K562 (cell line): ENCODE data around the gene AQP1. TPM values are rescaled to one million over a fixed set of nuclear protein-coding genes. Genes with fewer than 3 reads are reported as not detected.

Source experiments
- ATAC-seq: fragments of 200-7000 bp; cut with Tn5 transposase; 3 replicates; pipeline ENCODE4 v1.9.1; 2020; ENCODE audit warnings: moderate library complexity
- BruUV-seq: library from RNA; stranded (reverse); fragments of 400-500 nt; replicated peaks from 2 replicates; lab custom pipeline; 2021; lab: Mats Ljungman, UMichigan
- CTCF ChIA-PET: fragments of 300-600 bp; formaldehyde crosslinking; extraction: SDS; loops from one replicate; lab custom pipeline; 2021; ENCODE audit warnings: low intra/inter-chr PET ratio; lab: Yijun Ruan, JAX
- POLR2A ChIA-PET: fragments of 300-600, 350-650 bp; sonication (Branson Sonifier 250); formaldehyde crosslinking; extraction: SDS; loops from one replicate; lab custom pipeline; 2021; ENCODE audit warnings: antibody characterized with exemption, inconsistent platforms; lab: Yijun Ruan, JAX
- DNase-seq, 4 experiments: peaks; one replicate each; pipeline versions ENCODE4 v3.0.0 to v3.0.0-alpha.2; 2011 to 2018; ENCODE audit warnings: low spot score in 3 of 4, mixed read lengths in 3 of 4; ENCODE audit errors: extremely low read depth in 1 of 4
- FAIRE-seq: peaks from 2 replicates; lab custom pipeline; 2011; peaks lifted over from hg19 to GRCh38; lab: Jason Lieb, UNC
- H2AFZ ChIP-seq: 2 replicates; pipeline ENCODE4 v1.6.0; 2011; ENCODE audit warnings: low read depth, low read length, control low read depth, inconsistent platforms
- H3K27ac ChIP-seq: fragments of 200-600 bp; 3 replicates; pipeline ENCODE4 v1.8.0; 2011; ENCODE audit warnings: low read depth, mild to moderate bottlenecking, control low read depth, inconsistent platforms, low read length, moderate library complexity, mixed read lengths; ENCODE audit errors: extremely low read depth
- H3K27me3 ChIP-seq, 2 experiments: fragments of 300-600 bp in 1 of 2; 2 replicates in 1 of 2; 3 replicates in 1 of 2; pipeline versions ENCODE4 v1.6.0 to v1.8.0; 2011; ENCODE audit warnings: inconsistent platforms in 2 of 2, low read length in 2 of 2, mild to moderate bottlenecking in 1 of 2, mixed read lengths in 1 of 2, moderate library complexity in 1 of 2; ENCODE audit not compliant: control insufficient read depth in 2 of 2, insufficient read depth in 2 of 2
- H3K36me3 ChIP-seq: fragments of 300-600 bp; 3 replicates; pipeline ENCODE4 v1.8.0; 2011; ENCODE audit warnings: mild to moderate bottlenecking, low read length, inconsistent platforms; ENCODE audit not compliant: control insufficient read depth, insufficient read depth
- H3K4me1 ChIP-seq, 2 experiments: fragments of 200-600 bp in 1 of 2; replicated peaks in 1 of 2; 2 replicates in 1 of 2; 3 replicates in 1 of 2; pipeline versions ENCODE4 v1.5.1 to v1.8.0; 2011; ENCODE audit warnings: inconsistent platforms in 2 of 2, low read length in 2 of 2, mild to moderate bottlenecking in 1 of 2, mixed read lengths in 1 of 2, moderate library complexity in 1 of 2; ENCODE audit not compliant: control insufficient read depth in 2 of 2, insufficient read depth in 2 of 2
- H3K4me2 ChIP-seq: 2 replicates; pipeline ENCODE4 v1.6.1; 2011; ENCODE audit warnings: low read length, control low read depth, inconsistent platforms, mixed read lengths; ENCODE audit not compliant: insufficient read depth
- H3K4me3 ChIP-seq: fragments of 200-600 bp; sonication (generic), shearing (Covaris generic); 2 replicates; pipeline ENCODE4 v1.5.1; 2016; ENCODE audit warnings: control low read depth, inconsistent platforms
- H3K79me2 ChIP-seq: fragments of 200-600 bp; 3 replicates; pipeline ENCODE4 v1.8.0; 2011; ENCODE audit warnings: low read length, inconsistent platforms; ENCODE audit not compliant: control insufficient read depth, insufficient read depth
- H3K9ac ChIP-seq, 2 experiments: 2 replicates each; pipeline versions ENCODE4 v1.6.0 to v1.6.1; 2011; ENCODE audit warnings: low read depth in 2 of 2, low read length in 2 of 2, control low read depth in 1 of 2, inconsistent platforms in 1 of 2, mild to moderate bottlenecking in 1 of 2, mixed read lengths in 1 of 2; ENCODE audit not compliant: insufficient read depth in 1 of 2
- H3K9me1 ChIP-seq: one replicate; pipeline ENCODE4 v1.6.0; 2011; ENCODE audit warnings: inconsistent platforms, mild to moderate bottlenecking, low read length, moderate library complexity; ENCODE audit not compliant: control insufficient read depth, insufficient read depth
- H3K9me3 ChIP-seq: replicated peaks from 2 replicates; pipeline ENCODE4 v1.5.1; 2011; ENCODE audit warnings: low read depth, low read length, inconsistent platforms; ENCODE audit not compliant: control insufficient read depth, insufficient read depth
- H4K20me1 ChIP-seq: replicated peaks from 2 replicates; pipeline ENCODE4 v1.6.1; 2011; ENCODE audit warnings: low read length, inconsistent platforms, mixed read lengths; ENCODE audit not compliant: control insufficient read depth, insufficient read depth
- CBFA2T3 ChIP-seq: fragments of 450-650 bp; IDR thresholded peaks from 2 replicates; pipeline ENCODE4 v1.6.1; 2017
- CREBBP ChIP-seq: IDR thresholded peaks from one replicate; pipeline ENCODE4 v1.6.1; 2012; ENCODE audit warnings: low read depth, mild to moderate bottlenecking, control low read depth, inconsistent platforms, low read length
- EP300 ChIP-seq: IDR thresholded peaks from 2 replicates; pipeline ENCODE4 v1.6.1; 2012; ENCODE audit warnings: low read length, improper control_type of control experiment
- FOXJ3 ChIP-seq: sonication (generic); formaldehyde crosslinking; IDR thresholded peaks from 2 replicates; pipeline ENCODE4 v1.4.0; 2020; ENCODE audit warnings: mild to moderate bottlenecking, missing genetic modification reagents
- SAP30 ChIP-seq: fragments of 200-600 bp; sonication (generic); IDR thresholded peaks from 2 replicates; pipeline ENCODE4 v1.6.1; 2012; ENCODE audit warnings: borderline replicate concordance, low read depth, mild to moderate bottlenecking, moderate library complexity, low read length, control low read depth, inconsistent platforms; ENCODE audit not compliant: insufficient read depth, poor library complexity, severe bottlenecking
- TEAD1 ChIP-seq, 2 experiments: fragments of 450-650 bp in 1 of 2; sonication (generic) in 1 of 2; formaldehyde crosslinking; IDR thresholded peaks; 2 replicates each; pipeline versions ENCODE4 v1.4.0 to v1.8.0; 2020 to 2022; ENCODE audit warnings: mild to moderate bottlenecking in 2 of 2, missing genetic modification reagents in 1 of 2
- TRIM28 ChIP-seq: fragments of 450-650 bp; IDR thresholded peaks from 2 replicates; pipeline ENCODE4 v1.6.1; 2017
- ZNF134 ChIP-seq: fragments of 250-450 bp; sonication (Bioruptor Pico); conservative IDR thresholded peaks from 2 replicates; pipeline ENCODE4 v1.4.0; 2020
- ZNF354B ChIP-seq: fragments of 250-450 bp; sonication (Bioruptor Pico); IDR thresholded peaks from 2 replicates; pipeline ENCODE4 v1.4.0; 2020
- ZNF395 ChIP-seq: fragments of 200-800 bp; sonication (Bioruptor generic); IDR thresholded peaks from 2 replicates; pipeline ENCODE4 v1.6.1; 2017; ENCODE audit warnings: missing genetic modification characterization, missing compliant biosample characterization
- ZNF436 ChIP-seq: fragments of 250-450, 450-650 bp; sonication (Bioruptor Pico); formaldehyde crosslinking; IDR thresholded peaks from 2 replicates; pipeline ENCODE4 v1.7.0; 2020; ENCODE audit warnings: mild to moderate bottlenecking
- ZNF609 ChIP-seq: sonication (generic); formaldehyde crosslinking; IDR thresholded peaks from 2 replicates; pipeline ENCODE4 v1.8.1; 2023; ENCODE audit warnings: missing genetic modification reagents, mild to moderate bottlenecking, borderline replicate concordance
- ZNF740 ChIP-seq, 3 experiments: fragments of 200-800 bp in 1 of 3; sonication (Bioruptor generic) in 1 of 3; sonication (generic) in 1 of 3; formaldehyde crosslinking in 1 of 3; IDR thresholded peaks; 2 replicates each; pipeline versions ENCODE4 v1.6.1 to v1.8.0; 2016 to 2022; ENCODE audit warnings: mild to moderate bottlenecking in 2 of 3, missing compliant biosample characterization in 2 of 3, missing genetic modification characterization in 2 of 3, missing genetic modification reagents in 1 of 3
- WGBS: fragments of 100-300 bp; shearing (Covaris generic); methylation state at CpG from one replicate; pipeline ENCODE4 v1.1.6; 2016; ENCODE audit warnings: low coverage, mixed read lengths; ENCODE audit not compliant: insufficient coverage; ENCODE audit errors: missing lambda C conversion rate; 5-methylcytosine and 5-hydroxymethylcytosine counted together
- in situ Hi-C: fragments of 300-500 bp; cut with MboI; formaldehyde crosslinking; loops from 4 replicates; pipeline ENCODE4 v1.15.0; 2018; ENCODE audit warnings: inconsistent platforms, mixed read lengths
- intact Hi-C: fragments of 100-400 bp; cut with micrococcal nuclease; formaldehyde crosslinking; loops from 2 replicates; pipeline ENCODE4 v1.14.2; 2022
- polyA plus RNA-seq, 8 experiments: library from polyadenylated mRNA; depleted of rRNA in 4 of 8; stranded (reverse) in 5 of 8; unstranded in 3 of 8; fragments of >200 nt; fragmentation: Nextera tagmentation in 2 of 8; fragmentation: Illumina TruSeq in 1 of 8; extraction: Ambion mirVana in 2 of 8; extraction: Trizol in 1 of 8; gene quantifications; 2 replicates each; pipeline versions ENCODE4 v1.2.1 to v1.2.3, GENCODE V29; 2011 to 2014; ENCODE audit warnings: inconsistent platforms in 1 of 8, missing spikeins in 1 of 8
- total RNA-seq, 7 experiments: library from RNA; depleted of rRNA in 6 of 7; stranded (reverse); fragments of >200 nt in 6 of 7; fragmentation: Illumina TruSeq in 2 of 7; extraction: Trizol in 2 of 7; gene quantifications; 2 replicates each; pipeline versions ENCODE4 v1.2.1 to v1.2.3, GENCODE V29; 2011 to 2021; ENCODE audit warnings: low replicate concordance in 1 of 7

AQP1 gene
- total and polyA plus RNA-seq, 9 of the 15 experiments (the other 6 are each of a cell fraction or from before 2014, with no cell fraction given) = 0.18 to 12.6 (median 4.1) TPM

GRCh38 chr7:30896036-30896435, 15.6 kb upstream of the AQP1 start:
- POLR2A ChIA-PET = interaction anchor here (0.9 to 1.6 kb wide), 3 partner anchors 17 to 22 kb away, joined by 3 to 4 read pairs (median 4); no protein-coding TSS in a partner anchor
- H3K27me3 ChIP-seq = no peaks in the 10 kb centered on the region
- ATAC-seq = peak; percentile 19; the same call in 2 of the 3 replicates
- peak in 1 of 2 experiments; percentile 24; a peak in 1 of 4 replicates for TF ChIP-seq TEAD1 (CRISPR knock-in tag; IDR thresholded peaks at IDR 0.05)
- no peak for TF ChIP-seq ZNF395
- TF ChIP-seq ZNF134 = no peak
- TF ChIP-seq ZNF740 (CRISPR knock-in tag; IDR thresholded peaks at IDR 0.05) = no peak
- no peak for TF ChIP-seq ZNF740 (tag; IDR thresholded peaks at IDR 0.05)
- TF ChIP-seq CREBBP = no peak
- peak; percentile 40 for TF ChIP-seq CBFA2T3
- no peak for TF ChIP-seq ZNF354B
- no peak for TF ChIP-seq ZNF609
- no peak for TF ChIP-seq FOXJ3 (CRISPR knock-in tag)
- no peak for TF ChIP-seq EP300
- TF ChIP-seq ZNF436 = no peak
- TF ChIP-seq SAP30 = no peak
- TF ChIP-seq TRIM28 = no peak

More at GRCh38 chr7:30896036-30896435, 15.6 kb upstream of the AQP1 start:
- intact Hi-C loops (loop anchor here (2.0 to 10.0 kb wide), 4 partner anchors 19 to 134 kb away; no protein-coding TSS in a partner anchor), in situ Hi-C loops (no loop called here)
- H3K4me3 ChIP-seq = no peak overlapping the region
- H3K4me1 ChIP-seq = peaks cover 24 to 52% of the 10 kb centered on the region in 2 experiments
- H3K36me3 ChIP-seq = no peaks in the 10 kb centered on the region
- no peak overlapping the region for H3K27ac ChIP-seq
- BruUV-seq = no TSS peak
- H2AFZ ChIP-seq = peak overlapping the region; percentile 38; the same call in 1 of the 2 replicates
- H4K20me1 ChIP-seq = no peaks in the 10 kb centered on the region
- FAIRE-seq = no peak
- peak overlapping the region; percentile 26; the same call in 1 of the 2 replicates for H3K4me2 ChIP-seq
- H3K9me1 ChIP-seq = no peaks in the 10 kb centered on the region
- WGBS = 52% methylated on average over 9 of the region's 9 CpGs
- CTCF ChIA-PET = no interaction called here
- H3K9ac ChIP-seq = peak overlapping the region in 1 of 2 experiments; percentile 46; a peak in 1 of 4 replicates
- peak in 3 of 4 experiments; percentile 47 to 51 (median 48) for DNase-seq
- no peaks in the 10 kb centered on the region for H3K9me3 ChIP-seq
- no peaks in the 10 kb centered on the region for H3K79me2 ChIP-seq
